ENCODE data around the gene WASF2. TPM values are rescaled to one million over a fixed set of nuclear protein-coding genes. Genes with fewer than 3 reads are reported as not detected.

The WASF2 gene
- total and polyA plus RNA-seq, 2 of the 13 experiments (the other 11 are each of a cell fraction or from before 2014, with no cell fraction given): 10.4 to 27.7 TPM

DNA sequence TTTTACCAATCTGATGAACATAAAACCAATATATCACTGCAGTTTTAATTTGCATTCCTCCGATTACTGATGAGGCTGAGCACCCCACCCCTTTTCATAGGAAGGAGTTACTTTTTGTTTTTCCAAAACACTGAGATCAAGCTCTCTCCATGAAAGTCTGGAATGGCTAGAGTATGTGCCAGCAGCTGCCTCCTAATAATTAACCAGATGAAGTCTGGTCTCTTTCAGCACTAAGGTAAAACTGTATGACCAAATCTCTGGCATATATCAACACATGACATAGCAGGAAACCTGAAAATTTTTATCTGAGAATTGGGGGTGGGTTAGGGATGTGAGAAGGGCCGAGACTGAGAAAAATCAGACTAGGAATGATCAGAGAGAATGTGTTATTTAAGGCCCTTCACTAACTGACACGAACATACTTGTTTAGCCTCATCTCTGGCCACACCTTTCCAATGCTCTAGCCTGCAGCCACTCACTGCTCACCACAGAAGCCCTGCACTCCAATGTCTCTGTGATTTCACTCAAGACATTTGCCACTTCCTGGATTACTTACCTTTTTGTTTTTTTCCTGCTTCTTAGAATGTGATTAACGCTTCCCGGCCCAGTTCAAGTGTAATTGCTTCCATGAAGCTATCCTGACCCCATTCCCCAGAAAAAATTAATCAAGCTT, 34.7 kb downstream of the WASF2 start:
- ChIA-PET CTCF (ENCODE audit: low intra/inter-chr PET ratio, low total read pairs) (no interaction called here), POLR2A (no interaction called here)
- DNase-seq (ENCODE audit: low spot score) (no peak), FAIRE-seq (no peak), ATAC-seq (peak; percentile 57; the same call in 2 of the 3 replicates)
- Histone ChIP-seq H3K9ac (ENCODE audit: insufficient read depth, low read depth, low read length) (no peak overlapping the region), H3K79me2 (ENCODE audit: insufficient read depth, low read length) (peaks cover 28% of the 10 kb centered on the region), H3K9me3 (ENCODE audit: low read length) (no peaks in the 10 kb centered on the region), H3K4me2 (ENCODE audit: low read depth, low read length) (no peak overlapping the region), H3K4me1 (ENCODE audit: insufficient read depth, low read length) (peaks cover 16% of the 10 kb centered on the region), H3K4me3 (replicated peaks in 1 of 3; ENCODE audit: insufficient read depth in 1 of 3, low read depth in 2 of 3, low read length in 3 of 3) (no peak overlapping the region), H3K27me3 (ENCODE audit: control insufficient read depth in 1 of 2, insufficient read depth in 2 of 2, low read length in 2 of 2) (no peaks in the 10 kb centered on the region), H3K36me3 (replicated peaks in 1 of 2; ENCODE audit: control insufficient read depth in 1 of 2, insufficient read depth in 2 of 2, low read length in 2 of 2) (no peaks in the 10 kb centered on the region), H3K27ac (ENCODE audit: extremely low read length, insufficient read depth, low read length) (peak overlapping the region; percentile 20), H2AFZ (ENCODE audit: low read length) (no peak overlapping the region), H4K20me1 (ENCODE audit: insufficient read depth, low read length) (no peaks in the 10 kb centered on the region; the same call in 1 of the 2 replicates)
- TSS peak; percentile 34 for BruUV-seq (replicated peaks)
- intact Hi-C loops (cut with micrococcal nuclease; ENCODE audit: unreplicated experiment) (no loop called here), in situ Hi-C loops (cut with HindIII; ENCODE audit: extremely low pct_ligation_motif_present, low pct_unique_long_range_greater_than_20kb) (no loop called here)
- TF ChIP-seq ZSCAN5A (CRISPR knock-in tag; IDR thresholded peaks at IDR 0.05; ENCODE audit: borderline replicate concordance): no peak
- TF ChIP-seq ZFP82 (CRISPR knock-in tag; IDR thresholded peaks at IDR 0.05; ENCODE audit: borderline replicate concordance): no peak
- TF ChIP-seq MIXL1 (CRISPR knock-in tag; IDR thresholded peaks at IDR 0.05): 0 out of 2 replicates have a peak, but pooled peaks have one; percentile 27
- no peak for TF ChIP-seq U2AF2 (IDR thresholded peaks at IDR 0.05; ENCODE audit: low read depth, low read length)
- 79% methylated on average over 5 of the region's 5 CpGs for WGBS (ENCODE audit: low lambda C conversion rate)

GRCh38 chr1:27454610-27455009, 35.4 kb downstream of the WASF2 start:
- in situ Hi-C loops (cut with HindIII; ENCODE audit: extremely low pct_ligation_motif_present, low pct_unique_long_range_greater_than_20kb): no loop called here

More at GRCh38 chr1:27454610-27455009, 35.4 kb downstream of the WASF2 start:
- ATAC-seq (no peak), DNase-seq (ENCODE audit: low spot score) (no peak), FAIRE-seq (no peak)
- intact Hi-C loops (cut with micrococcal nuclease; ENCODE audit: unreplicated experiment): no loop called here
- H2AFZ ChIP-seq (ENCODE audit: low read length): no peak overlapping the region
- ChIA-PET POLR2A (no interaction called here), CTCF (ENCODE audit: low intra/inter-chr PET ratio, low total read pairs) (no interaction called here)
- H3K9ac ChIP-seq (ENCODE audit: insufficient read depth, low read depth, low read length): no peak overlapping the region
- no TSS peak for BruUV-seq (replicated peaks)
- no peaks in the 10 kb centered on the region for H3K9me3 ChIP-seq (ENCODE audit: low read length)
- H3K36me3 ChIP-seq (replicated peaks in 1 of 2; ENCODE audit: control insufficient read depth in 1 of 2, insufficient read depth in 2 of 2, low read length in 2 of 2): no peaks in the 10 kb centered on the region; a peak in 1 of 5 replicates
- no peaks in the 10 kb centered on the region; the same call in 1 of the 2 replicates for H4K20me1 ChIP-seq (ENCODE audit: insufficient read depth, low read length)
- peaks cover 16% of the 10 kb centered on the region for H3K4me1 ChIP-seq (ENCODE audit: insufficient read depth, low read length)
- H3K4me3 ChIP-seq (replicated peaks in 1 of 3; ENCODE audit: insufficient read depth in 1 of 3, low read depth in 2 of 3, low read length in 3 of 3): no peak overlapping the region
- H3K79me2 ChIP-seq (ENCODE audit: insufficient read depth, low read length): peaks cover 22% of the 10 kb centered on the region
- TF ChIP-seq SRF (IDR thresholded peaks at IDR 0.05; ENCODE audit: low read depth, low read length) (no peak), ZIK1 (CRISPR knock-in tag; IDR thresholded peaks at IDR 0.05; ENCODE audit: borderline replicate concordance, low read depth) (no peak), ZNF781 (CRISPR knock-in tag; IDR thresholded peaks at IDR 0.05; ENCODE audit: borderline replicate concordance, not compliant biosample characterization) (no peak), ZNF800 (CRISPR knock-in tag; IDR thresholded peaks at IDR 0.05) (no peak), ZNF7 (CRISPR knock-in tag; IDR thresholded peaks at IDR 0.05) (no peak), ZNF788 (CRISPR knock-in tag; IDR thresholded peaks at IDR 0.05; ENCODE audit: borderline replicate concordance) (no peak), CHCHD3 (CRISPR knock-in tag; IDR thresholded peaks at IDR 0.05) (no peak)
- H3K4me2 ChIP-seq (ENCODE audit: low read depth, low read length): no peak overlapping the region
- WGBS (ENCODE audit: low lambda C conversion rate): 98% methylated on average over 4 of the region's 4 CpGs
- H3K27me3 ChIP-seq (ENCODE audit: control insufficient read depth in 1 of 2, insufficient read depth in 2 of 2, low read length in 2 of 2): no peaks in the 10 kb centered on the region
- no peak overlapping the region for H3K27ac ChIP-seq (ENCODE audit: extremely low read length, insufficient read depth, low read length)
